Type B pancreatic cell (in vitro differentiated cells): ENCODE measurements around the gene SEM1. TPM values are rescaled to one million over a fixed set of nuclear protein-coding genes. Genes with fewer than 3 reads are reported as not detected.

ENCODE experiments used
- DNase-seq: peaks from one replicate; pipeline ENCODE4 v3.0.0; 2021; ENCODE audit warnings: mixed read lengths; ENCODE audit not compliant: unreplicated experiment; ENCODE audit errors: extremely low spot score
- H3K27ac Mint-ChIP-seq: 2 replicates; pipeline ENCODE4 v1.8.0; 2021; ENCODE audit warnings: mild to moderate bottlenecking, mixed read lengths
- H3K27me3 Mint-ChIP-seq: 2 replicates; pipeline ENCODE4 v1.8.0; 2021; ENCODE audit warnings: mixed read lengths
- H3K36me3 Mint-ChIP-seq: 2 replicates; pipeline ENCODE4 v1.8.0; 2021; ENCODE audit warnings: mixed read lengths
- H3K4me1 Mint-ChIP-seq: one replicate; pipeline ENCODE4 v1.8.0; 2021; ENCODE audit warnings: mixed read lengths; ENCODE audit not compliant: unreplicated experiment
- H3K4me3 Mint-ChIP-seq: 2 replicates; pipeline ENCODE4 v1.8.0; 2021; ENCODE audit warnings: mild to moderate bottlenecking, mixed read lengths
- H3K9me3 Mint-ChIP-seq: 2 replicates; pipeline ENCODE4 v1.8.0; 2021; ENCODE audit warnings: mixed read lengths
- CTCF ChIP-seq: fragments of 200-600 bp; sonication (generic); conservative IDR thresholded peaks from 2 replicates; pipeline ENCODE4 v1.5.0; 2021; ENCODE audit warnings: antibody characterized with exemption, mild to moderate bottlenecking
- total RNA-seq: library from RNA; stranded (reverse); gene quantifications from 2 replicates; pipeline ENCODE4 v1.2.1, GENCODE V29; 2021; ENCODE audit warnings: low replicate concordance

The SEM1 gene
- total RNA-seq, 1 donor from 2014 or later = 62.5 TPM

GRCh38 chr7:96738705-96739104, 29.1 kb upstream of the SEM1 start:
- Mint-ChIP-seq H3K4me3 (no peak overlapping the region), H3K9me3 (no peaks in the 10 kb centered on the region), H3K27ac (no peak overlapping the region), H3K36me3 (no peaks in the 10 kb centered on the region), H3K27me3 (peaks cover 17% of the 10 kb centered on the region), H3K4me1 (no peaks in the 10 kb centered on the region)
- no peak for TF ChIP-seq CTCF
- no peak for DNase-seq

DNA sequence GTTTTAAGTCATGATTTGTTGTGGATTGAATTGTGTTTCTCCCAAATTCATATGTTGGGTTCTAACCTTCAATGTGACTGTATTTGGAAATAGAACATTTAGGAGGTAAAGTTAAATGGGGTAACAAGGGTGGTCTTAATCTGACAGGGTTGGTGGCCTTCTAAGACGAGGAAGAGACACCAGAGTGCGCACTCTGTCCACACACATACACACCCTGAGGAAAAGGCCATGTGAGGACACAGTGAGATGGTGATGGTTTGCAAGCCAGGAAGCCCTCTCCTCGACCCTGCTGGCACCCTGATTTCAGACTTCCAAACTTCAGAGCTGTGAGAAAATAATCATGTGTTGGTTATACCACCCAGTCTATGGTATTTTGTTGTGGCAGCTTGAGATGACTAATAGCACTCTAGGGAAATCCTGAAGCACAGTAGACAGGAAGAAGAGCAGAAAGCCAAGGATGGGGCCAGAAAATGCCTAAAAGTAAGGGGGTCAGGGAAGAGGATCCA, 28.0 kb upstream of the SEM1 start:
- no peaks in the 10 kb centered on the region for H3K9me3 Mint-ChIP-seq
- no peak overlapping the region for H3K4me3 Mint-ChIP-seq
- no peak overlapping the region for H3K27ac Mint-ChIP-seq
- H3K36me3 Mint-ChIP-seq = no peaks in the 10 kb centered on the region
- no peaks in the 10 kb centered on the region for H3K4me1 Mint-ChIP-seq
- DNase-seq = no peak
- no peak for TF ChIP-seq CTCF
- H3K27me3 Mint-ChIP-seq = peaks cover 17% of the 10 kb centered on the region

- no peaks in the 10 kb centered on the region for H3K4me1 Mint-ChIP-seq
- H3K27ac Mint-ChIP-seq = peak overlapping the region; percentile 17
- no peaks in the 10 kb centered on the region for H3K36me3 Mint-ChIP-seq
- no peak overlapping the region for H3K4me3 Mint-ChIP-seq
- TF ChIP-seq CTCF = no peak
- no peaks in the 10 kb centered on the region for H3K9me3 Mint-ChIP-seq
- DNase-seq = no peak
- H3K27me3 Mint-ChIP-seq = no peaks in the 10 kb centered on the region
Observed at GRCh38 chr7:96734343-96734742, 24.7 kb upstream of the SEM1 start.

DNA sequence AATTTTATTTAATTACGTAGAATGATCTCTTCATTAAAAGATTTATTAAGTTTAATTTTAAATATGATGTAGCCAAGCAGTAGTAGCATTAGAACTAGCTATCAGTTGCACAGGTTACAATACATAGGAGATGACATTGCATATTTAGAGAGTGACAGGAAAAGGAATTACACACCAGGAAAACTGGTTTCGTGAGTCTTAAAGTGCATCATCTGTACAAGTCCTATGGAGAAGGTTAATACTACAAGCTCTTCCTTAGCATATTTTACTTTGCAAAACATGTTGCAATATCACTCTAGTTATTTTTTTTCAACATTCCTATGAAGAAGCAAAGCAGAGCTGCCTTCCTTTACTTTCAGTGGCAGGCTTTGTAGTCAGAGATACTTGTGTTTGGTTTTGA, 20.2 kb upstream of the SEM1 start:
- peak overlapping the region; percentile 27 for H3K4me3 Mint-ChIP-seq
- no peaks in the 10 kb centered on the region for H3K36me3 Mint-ChIP-seq
- H3K4me1 Mint-ChIP-seq = no peaks in the 10 kb centered on the region
- no peak for DNase-seq
- H3K27ac Mint-ChIP-seq = peak overlapping the region; percentile 80
- no peak for TF ChIP-seq CTCF
- H3K27me3 Mint-ChIP-seq = no peaks in the 10 kb centered on the region
- H3K9me3 Mint-ChIP-seq = no peaks in the 10 kb centered on the region

- no peaks in the 10 kb centered on the region for H3K27me3 Mint-ChIP-seq
Observed at GRCh38 chr7:96728139-96728538, 18.5 kb upstream of the SEM1 start.

More at GRCh38 chr7:96728139-96728538, 18.5 kb upstream of the SEM1 start:
- DNase-seq = no peak
- no peak overlapping the region for H3K4me3 Mint-ChIP-seq
- no peak for TF ChIP-seq CTCF
- no peaks in the 10 kb centered on the region for H3K9me3 Mint-ChIP-seq
- no peaks in the 10 kb centered on the region for H3K4me1 Mint-ChIP-seq
- H3K27ac Mint-ChIP-seq = peak overlapping the region; percentile 16
- H3K36me3 Mint-ChIP-seq = no peaks in the 10 kb centered on the region
